GM18861 (cell line): Measurements from ENCODE around the gene GLB1L3.
"Not testable (repeated sequence)": the region's sequence is repeated elsewhere in the genome, so short reads cannot be mapped to it uniquely, and the experiment has no call there.

Source experiments
- ATAC-seq: cut with Tn5 transposase; IDR thresholded peaks from one replicate; pipeline ENCODE4 v1.9.1; 2021; ENCODE audit not compliant: unreplicated experiment

The GLB1L3 gene

GRCh38 chr11:134313821-134314607 lies 37.8 kb downstream of the GLB1L3 start:
- no peak for ATAC-seq

GRCh38 chr11:134317103-134317502 lies 40.9 kb downstream of the GLB1L3 start:
- ATAC-seq = no peak

- ATAC-seq = not testable (repeated sequence)
Observed at GRCh38 chr11:134321373-134321772, 45.2 kb downstream of the GLB1L3 start.

- ATAC-seq = no peak
Observed at GRCh38 chr11:134322553-134322952, 46.4 kb downstream of the GLB1L3 start.

- no peak for ATAC-seq
Observed at GRCh38 chr11:134328433-134328832, 52.3 kb downstream of the GLB1L3 start.

GRCh38 chr11:134330611-134331353 lies 54.6 kb downstream of the GLB1L3 start:
- no peak for ATAC-seq

- ATAC-seq = peak; percentile 75
Observed at GRCh38 chr11:134331354-134332188, 55.4 kb downstream of the GLB1L3 start, which contains the start of gene GLB1L2. Gene GLB1L2 (plus strand): TSS chr11:134331988. CDS start chr11:134332062, 74 bp downstream.

- no peak for ATAC-seq
Observed at GRCh38 chr11:134332189-134332631, 56.0 kb downstream of the GLB1L3 start.

GRCh38 chr11:134332782-134333181 lies 56.6 kb downstream of the GLB1L3 start:
- no peak for ATAC-seq

- no peak for ATAC-seq
Observed at GRCh38 chr11:134333312-134333711, 57.1 kb downstream of the GLB1L3 start.

GRCh38 chr11:134333946-134334345 lies 57.8 kb downstream of the GLB1L3 start:
- ATAC-seq = no peak

- ATAC-seq = no peak
Observed at GRCh38 chr11:134334796-134335571, 58.8 kb downstream of the GLB1L3 start.

- no peak for ATAC-seq
Observed at GRCh38 chr11:134337051-134337450, 60.9 kb downstream of the GLB1L3 start.

- no peak for ATAC-seq
Observed at GRCh38 chr11:134338068-134338467, 61.9 kb downstream of the GLB1L3 start.

GRCh38 chr11:134338654-134339053 lies 62.5 kb downstream of the GLB1L3 start:
- no peak for ATAC-seq

- no peak for ATAC-seq
Observed at GRCh38 chr11:134339756-134340155, 63.6 kb downstream of the GLB1L3 start.

- ATAC-seq = no peak
Observed at GRCh38 chr11:134340354-134340964, 64.3 kb downstream of the GLB1L3 start.

- no peak for ATAC-seq
Observed at GRCh38 chr11:134341805-134342571, 65.8 kb downstream of the GLB1L3 start.
